Daoy (cell line): ENCODE results near the gene ZSCAN5B. TPM values are rescaled to one million over a fixed set of nuclear protein-coding genes. Genes with fewer than 3 reads are reported as not detected.
A peak's percentile ranks its signal among the peaks of the same experiment; 100 is the strongest.
"Not testable (repeated sequence)": the region's sequence is repeated elsewhere in the genome, so short reads cannot be mapped to it uniquely, and the experiment has no call there.

Experiments used
- DNase-seq: peaks from one replicate; pipeline ENCODE4 v3.0.0-alpha.2; 2015; ENCODE audit warnings: low read depth
- total RNA-seq: library from RNA; depleted of rRNA; stranded (reverse); fragments of >200 nt; shearing (Covaris generic); gene quantifications from 2 replicates; pipeline ENCODE4 v1.2.3, GENCODE V29; 2014

ZSCAN5B gene
- total RNA-seq, 1 experiment from 2014 or later, result not detected

DNA sequence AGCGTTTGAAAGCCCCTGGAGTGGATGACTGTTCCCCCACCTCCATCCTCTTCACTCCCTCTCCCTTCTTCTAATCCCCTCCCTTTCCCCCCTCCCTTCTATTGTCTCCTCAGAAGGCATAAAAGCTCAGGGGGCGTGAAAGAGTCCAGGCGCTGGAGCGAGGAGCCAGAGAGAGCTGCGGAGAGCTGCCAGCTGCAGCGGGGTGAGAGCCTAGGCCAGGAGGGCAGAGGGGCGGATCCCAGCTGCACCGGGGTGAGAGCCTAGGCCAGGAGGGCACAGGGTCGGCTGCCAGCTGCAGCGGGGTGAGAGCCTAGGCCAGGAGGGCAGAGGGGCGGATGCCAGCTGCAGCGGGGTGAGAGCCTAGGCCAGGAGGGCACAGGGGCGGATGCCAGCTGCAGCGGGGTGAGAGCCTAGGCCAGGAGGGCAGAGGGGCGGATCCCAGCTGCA is 21.7 kb downstream of the ZSCAN5B start, which contains the start of gene GALP:
Gene GALP (plus strand): TSS at position 148 of the 447 bp plus-strand sequence. CDS start 1,101 bp downstream, outside the sequence.
- not testable (repeated sequence) for DNase-seq

- no peak for DNase-seq
Measured at GRCh38 chr19:56174550-56174949, 23.0 kb downstream of the ZSCAN5B start.

GRCh38 chr19:56174086-56174485 is 23.5 kb downstream of the ZSCAN5B start:
- no peak for DNase-seq

GRCh38 chr19:56170261-56170660 is 27.3 kb downstream of the ZSCAN5B start:
- DNase-seq, result peak; percentile 96

DNA sequence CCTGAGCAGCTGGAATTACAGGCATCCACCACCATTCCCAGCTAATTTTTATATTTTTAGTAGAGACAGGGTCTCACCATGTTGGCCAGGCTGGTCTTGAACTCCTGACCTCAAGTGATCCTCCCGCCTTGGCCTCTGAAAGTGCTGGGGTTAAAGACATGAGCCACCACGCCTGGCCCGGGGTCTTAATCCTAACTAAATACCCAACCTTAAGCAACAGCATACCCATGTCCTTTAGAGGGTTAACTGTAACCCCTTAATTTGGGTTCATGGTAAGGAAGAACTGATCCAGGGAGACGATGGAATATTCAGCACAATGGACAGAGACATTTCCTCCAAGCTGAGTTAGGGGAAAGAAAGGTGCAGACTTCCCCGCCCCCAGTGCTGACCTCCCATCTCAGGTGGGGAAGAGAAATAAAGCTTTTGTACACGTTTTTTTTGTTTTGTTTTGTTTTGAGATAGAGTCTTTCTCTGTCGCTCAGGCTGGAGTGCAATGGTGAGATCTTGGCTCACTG is 30.5 kb downstream of the ZSCAN5B start:
- no peak for DNase-seq

- DNase-seq, result no peak
Measured at GRCh38 chr19:56163097-56163496, 34.5 kb downstream of the ZSCAN5B start.

- peak; percentile 66 for DNase-seq
Measured at GRCh38 chr19:56162258-56162657, 35.3 kb downstream of the ZSCAN5B start.

GRCh38 chr19:56161534-56161933 is 36.0 kb downstream of the ZSCAN5B start:
- DNase-seq, result no peak

DNA sequence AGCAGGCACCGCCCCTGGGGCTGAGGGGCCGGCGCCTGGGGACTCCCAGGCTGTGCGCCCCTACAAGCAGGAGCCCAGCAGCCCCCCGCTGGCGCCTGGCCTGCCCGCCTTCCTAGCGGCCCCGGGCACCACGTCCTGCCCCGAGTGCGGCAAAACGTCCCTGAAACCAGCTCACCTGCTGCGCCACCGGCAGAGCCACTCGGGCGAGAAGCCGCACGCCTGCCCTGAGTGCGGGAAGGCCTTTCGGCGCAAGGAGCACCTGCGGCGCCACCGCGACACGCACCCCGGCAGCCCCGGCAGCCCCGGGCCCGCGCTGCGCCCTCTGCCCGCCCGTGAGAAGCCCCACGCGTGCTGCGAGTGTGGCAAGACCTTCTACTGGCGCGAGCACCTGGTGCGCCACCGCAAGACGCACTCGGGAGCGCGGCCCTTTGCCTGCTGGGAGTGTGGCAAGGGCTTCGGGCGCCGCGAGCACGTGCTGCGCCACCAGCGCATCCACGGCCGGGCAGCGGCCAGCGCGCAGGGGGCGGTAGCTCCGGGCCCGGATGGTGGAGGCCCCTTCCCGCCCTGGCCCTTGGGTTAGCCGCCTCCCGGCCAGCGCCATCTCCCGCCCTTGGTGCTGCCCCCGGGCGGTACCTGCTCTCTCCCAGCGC is 37.8 kb downstream of the ZSCAN5B start:
- DNase-seq, result no peak

- DNase-seq, result no peak
Measured at GRCh38 chr19:56159009-56159559, 38.5 kb downstream of the ZSCAN5B start.

- DNase-seq, result no peak
Measured at GRCh38 chr19:56158170-56158757, 39.3 kb downstream of the ZSCAN5B start.

- no peak for DNase-seq
Measured at GRCh38 chr19:56156768-56157167, 40.8 kb downstream of the ZSCAN5B start.

DNA sequence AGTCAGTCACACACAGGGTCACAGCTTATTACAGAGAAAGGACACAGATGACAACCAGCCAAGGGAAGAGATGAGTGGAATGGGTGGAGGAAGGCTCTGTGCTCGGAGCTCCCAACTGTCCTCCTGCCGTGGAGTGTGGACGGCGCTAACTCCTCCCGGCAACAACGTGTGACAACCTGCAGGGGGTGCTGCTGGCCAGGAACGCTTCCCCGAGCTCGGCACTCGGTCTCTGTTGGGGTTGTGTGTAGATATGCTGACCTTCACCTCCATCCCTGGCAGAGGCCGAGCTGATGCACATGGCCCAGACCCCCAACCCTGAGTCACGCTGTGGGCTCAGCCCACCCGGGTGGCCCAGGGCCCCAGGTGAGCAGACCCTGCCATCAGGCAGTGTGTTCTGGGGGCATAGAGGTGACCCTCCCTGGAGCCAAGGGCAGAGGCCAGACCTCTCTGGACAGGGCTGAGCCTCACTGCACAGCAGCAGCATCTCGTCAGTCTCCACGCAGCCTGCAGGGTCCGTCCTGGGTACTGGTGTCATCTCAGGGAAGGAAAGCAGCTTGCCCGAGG is 42.4 kb downstream of the ZSCAN5B start:
- peak; percentile 27 for DNase-seq

- no peak for DNase-seq
Measured at GRCh38 chr19:56153507-56153906, 44.1 kb downstream of the ZSCAN5B start.

DNA sequence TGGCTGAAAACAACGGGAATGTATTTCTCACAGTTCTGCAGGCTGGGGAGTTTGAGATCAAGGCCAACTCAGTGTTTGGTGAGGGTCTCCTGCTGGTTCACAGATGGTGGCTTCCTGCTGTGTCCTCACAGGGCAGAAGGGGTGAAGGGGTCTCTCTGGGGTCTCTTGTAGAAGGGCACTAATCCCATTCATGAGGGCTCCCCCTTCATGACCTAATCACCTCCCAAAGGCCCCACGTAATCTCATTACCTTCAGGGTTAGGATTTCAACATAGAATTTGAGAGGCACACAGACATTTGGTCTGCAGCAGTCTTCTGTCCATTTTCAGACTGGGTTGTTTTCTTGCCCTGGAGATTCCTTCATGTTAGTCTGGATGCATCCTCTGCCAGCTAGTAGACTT is 44.9 kb downstream of the ZSCAN5B start:
- no peak for DNase-seq

DNA sequence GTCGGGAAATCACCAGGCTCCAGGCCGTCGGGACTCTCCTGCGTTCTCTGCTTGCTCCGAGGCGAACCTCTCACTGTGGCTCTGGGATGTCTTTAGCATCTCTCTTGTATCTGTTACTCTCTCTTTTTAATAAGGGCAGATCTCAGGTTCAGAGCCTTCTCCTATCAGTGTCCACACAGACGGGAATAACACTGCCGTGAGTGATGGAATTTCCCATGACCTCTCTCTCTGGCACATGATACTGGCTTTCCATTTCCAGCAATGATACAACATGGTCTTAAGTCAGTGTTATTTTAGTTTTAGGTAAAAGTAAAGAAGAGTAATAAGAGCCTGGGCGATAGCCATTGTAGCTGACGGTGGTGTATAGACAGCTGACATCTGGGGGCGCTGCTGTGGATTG is 47.2 kb downstream of the ZSCAN5B start:
- DNase-seq, result no peak

GRCh38 chr19:56149656-56150038 is 47.9 kb downstream of the ZSCAN5B start:
- DNase-seq, result no peak

DNA sequence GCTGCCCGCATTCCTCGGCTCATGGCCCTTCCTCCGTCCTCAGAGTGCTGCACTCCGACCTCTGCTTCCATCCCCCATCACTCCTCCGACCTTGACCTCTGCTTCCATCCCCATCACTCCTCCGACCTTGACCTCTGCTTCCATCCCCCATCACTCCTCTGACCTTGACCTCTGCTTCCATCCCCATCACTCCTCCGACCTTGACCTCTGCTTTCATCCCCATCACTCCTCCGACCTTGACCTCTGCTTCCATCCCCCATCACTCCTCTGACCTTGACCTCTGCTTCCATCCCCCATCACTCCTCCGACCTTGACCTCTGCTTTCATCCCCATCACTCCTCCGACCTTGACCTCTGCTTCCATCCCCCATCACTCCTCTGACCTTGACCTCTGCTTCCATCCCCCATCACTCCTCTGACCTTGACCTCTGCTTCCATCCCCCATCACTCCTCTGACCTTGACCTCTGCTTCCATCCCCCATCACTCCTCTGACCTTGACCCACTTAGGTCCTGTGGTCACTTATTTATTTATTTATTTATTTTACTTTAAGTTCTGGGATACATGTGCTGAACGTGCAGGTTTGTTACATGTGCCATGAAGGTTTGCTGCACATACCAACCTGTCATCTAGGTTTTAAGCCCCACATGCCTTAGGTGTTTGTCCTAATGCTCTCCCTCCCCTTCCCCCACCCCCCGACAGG is 48.5 kb downstream of the ZSCAN5B start:
- DNase-seq, result not testable (repeated sequence)

DNA sequence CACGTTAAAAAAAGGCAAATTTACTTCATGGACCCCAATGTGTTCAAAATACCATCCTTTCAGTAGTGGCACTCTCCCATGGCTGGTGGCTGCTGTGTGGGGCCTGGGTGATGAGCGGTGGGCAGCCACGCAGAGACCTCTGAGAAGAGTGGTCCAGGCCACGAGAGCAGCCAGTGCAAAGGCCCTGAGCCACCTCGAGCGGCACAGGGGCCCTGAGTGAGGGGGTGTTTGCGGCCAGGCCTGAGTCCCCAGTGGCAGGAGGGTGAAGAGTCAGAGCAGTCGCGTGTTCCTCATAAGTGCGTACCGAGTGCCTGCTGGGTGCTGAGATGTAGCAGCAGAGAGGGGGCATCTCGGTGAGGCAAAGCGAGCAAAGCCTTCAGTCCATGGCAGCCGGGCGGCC is 49.5 kb downstream of the ZSCAN5B start:
- DNase-seq, result no peak

GRCh38 chr19:56147307-56147706 is 50.3 kb downstream of the ZSCAN5B start:
- DNase-seq, result no peak

GRCh38 chr19:56146904-56147303 is 50.7 kb downstream of the ZSCAN5B start:
- DNase-seq, result no peak

GRCh38 chr19:56145698-56146097 is 51.9 kb downstream of the ZSCAN5B start:
- no peak for DNase-seq
